Gastroesophageal sphincter (tissue), 4 donors: ENCODE data around the gene CARNS1. TPM values are rescaled to one million over a fixed set of nuclear protein-coding genes. Genes with fewer than 3 reads are reported as not detected.
A peak's percentile ranks its signal among the peaks of the same experiment; 100 is the strongest.

Source experiments
- ATAC-seq: fragments of 150-250 bp; one replicate; pipeline ENCODE4 v1.9.1; 2016; ENCODE audit warnings: mild to moderate bottlenecking, moderate library complexity
- H3K27ac ChIP-seq, 4 donors: fragments of 200-600 bp; sonication (generic) in 3 of 4; 1 replicate in 3 of 4; 2 replicates in 1 of 4; pipeline ENCODE4 v1.5.1; 2016 to 2019
- H3K27me3 ChIP-seq: fragments of 200-600 bp; sonication (generic); one replicate; pipeline ENCODE4 v1.5.1; 2019
- H3K36me3 ChIP-seq, 2 donors: fragments of 200-600 bp; sonication (generic); one replicate each; pipeline ENCODE4 v1.5.1; 2019; ENCODE audit warnings: control low read depth in 1 of 2
- H3K4me1 ChIP-seq, 3 donors: fragments of 200-600 bp; sonication (generic); 1 replicate in 2 of 3; 2 replicates in 1 of 3; pipeline ENCODE4 v1.5.1; 2016 to 2019; ENCODE audit warnings: control low read depth in 2 of 3
- H3K4me3 ChIP-seq, 2 donors: fragments of 200-600 bp; sonication (generic); one replicate each; pipeline ENCODE4 v1.5.1; 2019; ENCODE audit warnings: mild to moderate bottlenecking in 1 of 2, moderate library complexity in 1 of 2
- H3K9me3 ChIP-seq, 3 donors: fragments of 200-600 bp; sonication (generic); one replicate each; pipeline ENCODE4 v1.5.1; 2017 to 2019; ENCODE audit warnings: control low read depth in 2 of 3
- CTCF ChIP-seq, 4 experiments: fragments of 200-600 bp in 2 of 4; fragments of 450-650 bp in 2 of 4; sonication (generic) in 1 of 4; IDR thresholded peaks; one replicate each; pipeline ENCODE4 v1.5.1; 2017 to 2019; ENCODE audit warnings: antibody characterized with exemption in 4 of 4, mild to moderate bottlenecking in 2 of 4, moderate library complexity in 2 of 4
- EP300 ChIP-seq: sonication (generic); formaldehyde crosslinking; IDR thresholded peaks from one replicate; pipeline ENCODE4 v1.6.1; 2017; ENCODE audit warnings: antibody characterized with exemption, mild to moderate bottlenecking
- POLR2A ChIP-seq, 2 donors: fragments of 450-650 bp; IDR thresholded peaks; one replicate each; pipeline ENCODE4 v1.6.1; 2017; ENCODE audit warnings: antibody characterized with exemption in 2 of 2, mild to moderate bottlenecking in 2 of 2, moderate library complexity in 1 of 2
- POLR2AphosphoS5 ChIP-seq: sonication (generic); formaldehyde crosslinking; IDR thresholded peaks from one replicate; pipeline ENCODE4 v1.6.1; 2017; ENCODE audit warnings: antibody characterized with exemption
- WGBS, 2 donors: methylation state at CpG; one replicate each; pipeline ENCODE4 v1.1.5; 2018; ENCODE audit warnings: low coverage in 1 of 2; 5-methylcytosine and 5-hydroxymethylcytosine counted together
- total RNA-seq, 4 donors: library from RNA; depleted of rRNA; stranded (reverse); fragments of >200 nt; gene quantifications; one replicate each; pipeline ENCODE4 v1.1.0, GENCODE V29; 2016

CARNS1 gene
- total RNA-seq, 4 donors from 2014 or later, result 0.73 to 3.3 (median 1.6) TPM

GRCh38 chr11:67376063-67376820 lies 39.2 kb upstream of the CARNS1 start:
- peak overlapping the region in 1 of 4 donors; percentile 99 for H3K27ac ChIP-seq
- H3K4me3 ChIP-seq, result no peak overlapping the region
- no peaks in the 10 kb centered on the region for H3K36me3 ChIP-seq
- H3K4me1 ChIP-seq, result peaks cover 0 to 47% (median 21%) of the 10 kb centered on the region in 3 donors
- TF ChIP-seq POLR2A (IDR thresholded peaks at IDR 0.05), result no peak
- TF ChIP-seq POLR2AphosphoS5, result no peak
- no peak for ATAC-seq
- H3K27me3 ChIP-seq, result no peaks in the 10 kb centered on the region
- 53 to 60% methylated on average over 1 to 2 of the region's 7 CpGs for WGBS, 2 donors
- H3K9me3 ChIP-seq, result no peaks in the 10 kb centered on the region

GRCh38 chr11:67376873-67377808 lies 38.3 kb upstream of the CARNS1 start:
- H3K27me3 ChIP-seq, result no peaks in the 10 kb centered on the region
- WGBS, 2 donors, result 77% methylated on average over 5 of the region's 6 CpGs; no CpG with 5 or more reads in 1 of the 2 donors
- TF ChIP-seq POLR2AphosphoS5 (no peak), POLR2A (IDR thresholded peaks at IDR 0.05) (no peak), EP300 (no peak), CTCF (IDR thresholded peaks at IDR 0.05) (no peak)
- H3K36me3 ChIP-seq, result no peaks in the 10 kb centered on the region
- no peak overlapping the region for H3K4me3 ChIP-seq
- peaks cover 0 to 38% (median 12%) of the 10 kb centered on the region in 3 donors for H3K4me1 ChIP-seq
- H3K27ac ChIP-seq, result no peak overlapping the region
- ATAC-seq, result no peak
- no peaks in the 10 kb centered on the region for H3K9me3 ChIP-seq

GRCh38 chr11:67378544-67378943 lies 36.9 kb upstream of the CARNS1 start:
- Histone ChIP-seq H3K4me1 (peaks cover 0 to 39% (median 12%) of the 10 kb centered on the region in 3 donors), H3K27ac (no peak overlapping the region), H3K27me3 (no peaks in the 10 kb centered on the region), H3K9me3 (no peaks in the 10 kb centered on the region), H3K4me3 (no peak overlapping the region), H3K36me3 (no peaks in the 10 kb centered on the region)
- 100% methylated on average over 1 of the region's 4 CpGs for WGBS, 2 donors
- TF ChIP-seq EP300 (no peak), POLR2A (IDR thresholded peaks at IDR 0.05) (no peak), POLR2AphosphoS5 (no peak), CTCF (IDR thresholded peaks at IDR 0.05) (no peak)
- no peak for ATAC-seq

GRCh38 chr11:67379061-67380058 lies 36.1 kb upstream of the CARNS1 start:
- no peak overlapping the region for H3K27ac ChIP-seq
- H3K4me1 ChIP-seq, result peaks cover 0 to 31% (median 12%) of the 10 kb centered on the region in 3 donors
- no peaks in the 10 kb centered on the region for H3K9me3 ChIP-seq
- no peak for ATAC-seq
- no peak overlapping the region for H3K4me3 ChIP-seq
- 71% methylated on average over 12 of the region's 23 CpGs; no CpG with 5 or more reads in 1 of the 2 donors for WGBS, 2 donors
- H3K36me3 ChIP-seq, result no peaks in the 10 kb centered on the region
- TF ChIP-seq POLR2AphosphoS5 (no peak), EP300 (no peak), POLR2A (IDR thresholded peaks at IDR 0.05) (no peak), CTCF (IDR thresholded peaks at IDR 0.05) (no peak)
- no peaks in the 10 kb centered on the region for H3K27me3 ChIP-seq
